HCT116 (cell line): ENCODE measurements around the gene GPD2. TPM values are rescaled to one million over a fixed set of nuclear protein-coding genes. Genes with fewer than 3 reads are reported as not detected.

ENCODE experiments used
- ATAC-seq: fragments of 200-7000 bp; cut with Tn5 transposase; 2 replicates; pipeline ENCODE4 v1.9.1; 2020; ENCODE audit warnings: mild to moderate bottlenecking, moderate library complexity
- BruUV-seq: library from RNA; stranded (reverse); fragments of 400-500 nt; replicated peaks from 2 replicates; lab custom pipeline; 2021; lab: Mats Ljungman, UMichigan
- CTCF ChIA-PET: fragments of 300-600 bp; sonication (Branson Sonifier 250); formaldehyde crosslinking; loops from one replicate; lab custom pipeline; 2021; ENCODE audit warnings: antibody characterized with exemption; lab: Charles Lee
- POLR2A ChIA-PET: fragments of 300-600, 350-600 bp; sonication (Branson Sonifier 250); formaldehyde crosslinking; loops from one replicate; lab custom pipeline; 2021; ENCODE audit warnings: antibody characterized with exemption; lab: Charles Lee
- RAD21 ChIA-PET, 2 experiments: fragments of 300-600 bp; sonication (Branson Sonifier 250); formaldehyde crosslinking; loops; one replicate each; lab custom pipeline; 2023; ENCODE audit warnings: low total read pairs in 2 of 2; ENCODE audit not compliant: uncharacterized antibody in 2 of 2, unreplicated experiment in 2 of 2, low non-redundant PET in 1 of 2; lab: Charles Lee
- DNase-seq: peaks from one replicate; pipeline ENCODE4 v3.0.0-alpha.2; 2010; ENCODE audit warnings: low read depth, low spot score
- H2AFZ ChIP-seq: fragments of 200-600 bp; shearing (Covaris generic), sonication (generic); 2 replicates; pipeline ENCODE4 v1.6.1; 2017; ENCODE audit warnings: low read depth, mixed run types, mixed read lengths, antibody characterized with exemption, low read length; ENCODE audit not compliant: poor library complexity, severe bottlenecking
- H3K27ac ChIP-seq: 2 replicates; pipeline ENCODE4 v1.5.1; 2012; ENCODE audit warnings: low read depth, low read length
- H3K27me3 ChIP-seq: fragments of 200-600 bp; sonication (generic); 2 replicates; pipeline ENCODE4 v1.6.1; 2016; ENCODE audit warnings: mixed run types, low read length, mixed read lengths; ENCODE audit not compliant: insufficient read depth
- H3K36me3 ChIP-seq, 2 experiments: fragments of 200-500 bp in 1 of 2; fragments of 200-600 bp in 1 of 2; sonication (Bioruptor generic) in 1 of 2; sonication (generic) in 1 of 2; 2 replicates each; pipeline versions ENCODE4 v1.5.1 to v1.6.1; 2014 to 2016; ENCODE audit warnings: low read length in 2 of 2, inconsistent platforms in 1 of 2, mixed read lengths in 1 of 2, mixed run types in 1 of 2; ENCODE audit not compliant: insufficient read depth in 2 of 2, control insufficient read depth in 1 of 2
- H3K4me1 ChIP-seq, 2 experiments: fragments of 200-600 bp in 1 of 2; sonication (generic) in 1 of 2; 2 replicates each; pipeline versions ENCODE4 v1.5.1 to v1.6.1; 2012 to 2017; ENCODE audit warnings: low read length in 2 of 2, inconsistent platforms in 1 of 2, mild to moderate bottlenecking in 1 of 2, mixed read lengths in 1 of 2, mixed run types in 1 of 2, moderate library complexity in 1 of 2; ENCODE audit not compliant: insufficient read depth in 2 of 2, control insufficient read depth in 1 of 2
- H3K4me2 ChIP-seq: fragments of 200-600 bp; sonication (generic); 2 replicates; pipeline ENCODE4 v1.6.1; 2017; ENCODE audit warnings: mixed run types, low read length, mixed read lengths
- H3K4me3 ChIP-seq, 2 experiments: fragments of 200-600 bp in 1 of 2; sonication (generic) in 1 of 2; replicated peaks in 1 of 2; 2 replicates each; pipeline ENCODE4 v1.5.1; 2011 to 2016; ENCODE audit warnings: low read length in 2 of 2, control low read depth in 1 of 2, low read depth in 1 of 2, mild to moderate bottlenecking in 1 of 2, mixed read lengths in 1 of 2, mixed run types in 1 of 2
- H3K79me2 ChIP-seq: fragments of 200-600 bp; sonication (generic); 2 replicates; pipeline ENCODE4 v1.6.1; 2017; ENCODE audit warnings: mild to moderate bottlenecking, mixed run types, low read length, moderate library complexity, mixed read lengths; ENCODE audit not compliant: insufficient read depth
- H3K9ac ChIP-seq: fragments of 200-600 bp; sonication (generic); 2 replicates; pipeline ENCODE4 v1.6.1; 2016; ENCODE audit warnings: low read length, mixed read lengths
- H3K9me2 ChIP-seq: fragments of 200-600 bp; sonication (generic), shearing (Covaris generic); 2 replicates; pipeline ENCODE4 v1.6.1; 2017; ENCODE audit warnings: mixed run types, mild to moderate bottlenecking, moderate library complexity; ENCODE audit not compliant: insufficient read depth
- H3K9me3 ChIP-seq, 2 experiments: fragments of 200-500 bp in 1 of 2; fragments of 200-600 bp in 1 of 2; sonication (Bioruptor generic) in 1 of 2; sonication (generic) in 1 of 2; 2 replicates each; pipeline ENCODE4 v1.6.1; 2014 to 2017; ENCODE audit warnings: low read length in 2 of 2, mixed read lengths in 2 of 2, inconsistent platforms in 1 of 2, low read depth in 1 of 2, mild to moderate bottlenecking in 1 of 2, mixed run types in 1 of 2, moderate library complexity in 1 of 2; ENCODE audit not compliant: control insufficient read depth in 1 of 2, insufficient read depth in 1 of 2
- H4K20me1 ChIP-seq: fragments of 200-600 bp; sonication (generic), shearing (Covaris generic); 2 replicates; pipeline ENCODE4 v1.6.1; 2017; ENCODE audit warnings: mixed run types, mild to moderate bottlenecking, moderate library complexity; ENCODE audit not compliant: insufficient read depth
- EGR1 ChIP-seq: IDR thresholded peaks from 2 replicates; pipeline ENCODE4 v1.6.1; 2012; ENCODE audit warnings: low read depth
- POLR2AphosphoS5 ChIP-seq: IDR thresholded peaks from 2 replicates; pipeline ENCODE4 v1.6.1; 2011; ENCODE audit warnings: mild to moderate bottlenecking, low read depth, low read length, moderate library complexity
- ZNF274 ChIP-seq: fragments of 200-500 bp; sonication (Bioruptor generic); IDR thresholded peaks from 2 replicates; pipeline ENCODE4 v1.6.1; 2014; ENCODE audit warnings: mild to moderate bottlenecking, low read depth, low read length, inconsistent platforms
- intact Hi-C: fragments of 100-400 bp; cut with micrococcal nuclease; formaldehyde crosslinking; loops from 2 replicates; pipeline ENCODE4 v1.10.0; 2022
- total RNA-seq: library from RNA; stranded (reverse); gene quantifications from one replicate; pipeline ENCODE4 v1.2.1, GENCODE V29; 2021; ENCODE audit not compliant: unreplicated experiment
- TF ChIP-seq, protein P1 (sequence below): IDR thresholded peaks from 2 replicates; pipeline ENCODE4 v1.6.1; 2011; ENCODE audit warnings: mild to moderate bottlenecking, low read length, moderate library complexity; ENCODE audit not compliant: insufficient replicate concordance; ENCODE audit errors: extremely low read depth
- TF ChIP-seq, protein P2 (sequence below), 3 experiments: fragments of 200-600 bp in 1 of 3; sonication (generic) in 1 of 3; IDR thresholded peaks in 2 of 3; conservative IDR thresholded peaks in 1 of 3; 2 replicates each; pipeline ENCODE4 v1.5.1; 2012 to 2017; ENCODE audit warnings: low read depth in 2 of 3, low read length in 2 of 3, antibody characterized with exemption in 1 of 3, borderline replicate concordance in 1 of 3, control low read depth in 1 of 3, mild to moderate bottlenecking in 1 of 3, mixed read lengths in 1 of 3, mixed run types in 1 of 3, moderate library complexity in 1 of 3; ENCODE audit not compliant: insufficient read depth in 1 of 3

The GPD2 gene
- total RNA-seq, 1 experiment from 2014 or later: 80.7 TPM

DNA sequence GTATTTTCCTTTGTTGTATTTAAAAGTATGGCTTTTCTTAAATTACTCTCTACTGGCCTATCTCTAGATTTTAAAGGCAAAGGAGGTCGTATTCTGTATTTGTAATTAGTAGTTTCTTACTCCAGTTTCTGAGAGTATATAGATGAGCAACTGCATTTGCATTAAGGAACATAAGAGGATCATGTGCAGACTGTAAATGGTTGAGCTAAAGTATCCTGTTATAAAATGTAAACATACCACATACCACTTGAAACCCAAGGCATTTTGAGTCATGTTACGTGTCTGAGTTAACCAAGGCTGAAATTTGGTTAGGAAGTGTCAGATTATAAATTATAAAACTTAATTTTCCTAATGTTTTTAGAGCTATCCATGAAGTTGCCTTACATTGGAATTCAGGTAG is 76.3 kb downstream of the GPD2 start:
- CTCF ChIA-PET: no interaction called here
- no TSS peak for BruUV-seq
- Histone ChIP-seq H3K4me2 (no peak overlapping the region), H3K9ac (no peak overlapping the region), H4K20me1 (no peaks in the 10 kb centered on the region), H2AFZ (no peak overlapping the region), H3K4me1 (no peaks in the 10 kb centered on the region), H3K9me3 (no peaks in the 10 kb centered on the region), H3K27me3 (no peaks in the 10 kb centered on the region), H3K36me3 (peaks cover 0 to 7% of the 10 kb centered on the region in 2 experiments; a peak in 1 of 4 replicates), H3K9me2 (no peaks in the 10 kb centered on the region), H3K79me2 (no peaks in the 10 kb centered on the region), H3K4me3 (no peak overlapping the region), H3K27ac (no peak overlapping the region)
- POLR2A ChIA-PET: no interaction called here
- DNase-seq: no peak
- RAD21 ChIA-PET: no interaction called here
- ATAC-seq: no peak
- TF ChIP-seq POLR2AphosphoS5 (no peak), ZNF274 (no peak), EGR1 (no peak)
- TF ChIP-seq, protein P1, sequence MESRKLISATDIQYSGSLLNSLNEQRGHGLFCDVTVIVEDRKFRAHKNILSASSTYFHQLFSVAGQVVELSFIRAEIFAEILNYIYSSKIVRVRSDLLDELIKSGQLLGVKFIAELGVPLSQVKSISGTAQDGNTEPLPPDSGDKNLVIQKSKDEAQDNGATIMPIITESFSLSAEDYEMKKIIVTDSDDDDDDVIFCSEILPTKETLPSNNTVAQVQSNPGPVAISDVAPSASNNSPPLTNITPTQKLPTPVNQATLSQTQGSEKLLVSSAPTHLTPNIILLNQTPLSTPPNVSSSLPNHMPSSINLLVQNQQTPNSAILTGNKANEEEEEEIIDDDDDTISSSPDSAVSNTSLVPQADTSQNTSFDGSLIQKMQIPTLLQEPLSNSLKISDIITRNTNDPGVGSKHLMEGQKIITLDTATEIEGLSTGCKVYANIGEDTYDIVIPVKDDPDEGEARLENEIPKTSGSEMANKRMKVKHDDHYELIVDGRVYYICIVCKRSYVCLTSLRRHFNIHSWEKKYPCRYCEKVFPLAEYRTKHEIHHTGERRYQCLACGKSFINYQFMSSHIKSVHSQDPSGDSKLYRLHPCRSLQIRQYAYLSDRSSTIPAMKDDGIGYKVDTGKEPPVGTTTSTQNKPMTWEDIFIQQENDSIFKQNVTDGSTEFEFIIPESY: no peak
- TF ChIP-seq, protein P2, sequence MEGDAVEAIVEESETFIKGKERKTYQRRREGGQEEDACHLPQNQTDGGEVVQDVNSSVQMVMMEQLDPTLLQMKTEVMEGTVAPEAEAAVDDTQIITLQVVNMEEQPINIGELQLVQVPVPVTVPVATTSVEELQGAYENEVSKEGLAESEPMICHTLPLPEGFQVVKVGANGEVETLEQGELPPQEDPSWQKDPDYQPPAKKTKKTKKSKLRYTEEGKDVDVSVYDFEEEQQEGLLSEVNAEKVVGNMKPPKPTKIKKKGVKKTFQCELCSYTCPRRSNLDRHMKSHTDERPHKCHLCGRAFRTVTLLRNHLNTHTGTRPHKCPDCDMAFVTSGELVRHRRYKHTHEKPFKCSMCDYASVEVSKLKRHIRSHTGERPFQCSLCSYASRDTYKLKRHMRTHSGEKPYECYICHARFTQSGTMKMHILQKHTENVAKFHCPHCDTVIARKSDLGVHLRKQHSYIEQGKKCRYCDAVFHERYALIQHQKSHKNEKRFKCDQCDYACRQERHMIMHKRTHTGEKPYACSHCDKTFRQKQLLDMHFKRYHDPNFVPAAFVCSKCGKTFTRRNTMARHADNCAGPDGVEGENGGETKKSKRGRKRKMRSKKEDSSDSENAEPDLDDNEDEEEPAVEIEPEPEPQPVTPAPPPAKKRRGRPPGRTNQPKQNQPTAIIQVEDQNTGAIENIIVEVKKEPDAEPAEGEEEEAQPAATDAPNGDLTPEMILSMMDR (IDR thresholded peaks at IDR 0.05 in 2 of 3, conservative IDR thresholded peaks at IDR 0.05 in 1 of 3; ENCODE audit: borderline replicate concordance in 1 of 3, insufficient read depth in 1 of 3, low read depth in 2 of 3, low read length in 2 of 3): no peak
- TF ChIP-seq, all 23 proteins: peak for 0
- intact Hi-C loops: no loop called here
